IPS-NIHi7 (cell line): ENCODE measurements around the gene SLC2A4RG.
"Not testable (repeated sequence)": the region's sequence is repeated elsewhere in the genome, so short reads cannot be mapped to it uniquely, and the experiment has no call there.

Experiments used
- DNase-seq: peaks from one replicate; pipeline ENCODE4 v3.0.0; 2012; ENCODE audit warnings: mixed read lengths; ENCODE audit errors: extremely low spot score

SLC2A4RG gene

DNA sequence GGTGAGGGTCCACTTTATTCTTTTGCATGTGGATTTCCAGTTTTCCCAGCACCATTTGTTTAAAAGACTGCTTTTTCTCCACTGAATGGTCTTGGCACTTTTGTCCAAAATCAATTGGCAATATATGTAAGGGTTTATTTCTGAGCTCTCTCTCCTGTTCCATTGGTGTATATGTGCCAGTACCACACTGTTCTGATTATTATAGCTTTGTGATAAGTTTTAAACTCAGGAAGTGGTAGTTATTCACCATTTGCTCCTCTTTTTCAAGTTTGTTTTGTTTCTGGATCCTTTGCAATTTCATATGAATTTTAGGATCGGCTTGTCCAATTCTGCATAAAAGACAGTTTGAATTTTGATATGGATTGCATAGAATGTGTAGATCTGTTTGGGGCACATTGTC, 27.4 kb upstream of the SLC2A4RG start:
- no peak for DNase-seq

DNA sequence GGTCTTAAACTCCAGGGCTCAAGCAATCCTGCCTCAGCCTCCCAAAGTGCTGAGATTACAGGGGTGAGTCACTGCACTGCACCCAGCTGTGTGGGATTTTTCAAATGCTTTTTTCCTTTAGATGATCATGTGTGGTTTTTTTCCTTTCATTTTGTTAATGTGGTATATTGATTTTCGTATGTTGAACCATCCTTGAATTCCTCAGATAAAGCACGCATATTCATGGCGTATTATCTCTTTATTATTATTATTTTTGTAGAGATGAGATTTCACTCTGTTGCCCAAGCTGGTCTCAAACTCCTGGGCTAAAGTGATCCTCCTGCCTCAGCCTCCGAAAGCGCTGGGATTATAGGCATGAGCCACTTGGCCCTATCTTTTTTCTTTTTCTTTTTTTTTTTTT, 24.7 kb upstream of the SLC2A4RG start:
- DNase-seq = no peak

DNA sequence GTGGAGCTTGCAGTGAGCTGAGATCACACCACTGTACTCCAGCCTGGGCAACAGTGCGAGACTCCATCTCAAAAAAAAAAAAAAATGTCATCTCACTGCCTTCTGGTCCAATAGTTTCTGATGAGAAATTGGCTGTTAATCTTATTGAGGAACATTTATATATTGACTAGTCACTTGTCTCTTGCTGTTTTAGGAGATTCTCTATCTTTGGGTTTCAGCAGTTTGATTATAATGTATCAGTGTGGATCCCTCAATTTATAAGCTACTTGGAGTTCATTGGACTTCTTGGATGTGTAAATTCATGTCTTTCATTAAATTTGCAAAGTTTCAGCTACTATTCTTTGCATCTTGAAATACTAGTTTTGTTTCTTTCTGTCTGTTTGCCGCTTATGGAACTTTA, 20.6 kb upstream of the SLC2A4RG start:
- no peak for DNase-seq

DNA sequence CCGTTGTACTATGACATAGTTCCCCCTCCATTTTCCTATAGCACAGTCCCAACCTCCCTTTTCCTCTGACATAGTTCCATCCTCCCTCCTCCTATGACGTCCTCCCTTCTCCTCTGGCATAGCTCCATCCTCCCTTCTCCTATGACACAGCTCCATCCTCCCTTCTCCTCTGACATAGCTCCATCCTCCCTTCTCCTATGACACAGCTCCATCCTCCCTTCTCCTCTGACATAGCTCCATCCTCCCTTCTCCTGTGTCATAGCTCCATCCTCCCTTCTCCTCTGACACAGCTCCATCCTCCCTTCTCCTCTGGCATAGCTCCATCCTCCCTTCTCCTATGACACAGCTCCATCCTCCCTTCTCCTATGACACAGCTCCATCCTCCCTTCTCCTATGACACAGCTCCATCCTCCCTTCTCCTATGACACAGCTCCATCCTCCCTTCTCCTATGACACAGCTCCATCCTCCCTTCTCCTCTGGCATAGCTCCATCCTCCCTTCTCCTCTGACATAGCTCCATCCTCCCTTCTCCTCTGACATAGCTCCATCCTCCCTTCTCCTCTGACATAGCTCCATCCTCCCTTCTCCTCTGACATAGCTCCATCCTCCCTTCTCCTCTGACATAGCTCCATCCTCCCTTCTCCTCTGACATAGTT, 16.5 kb upstream of the SLC2A4RG start:
- not testable (repeated sequence) for DNase-seq

DNA sequence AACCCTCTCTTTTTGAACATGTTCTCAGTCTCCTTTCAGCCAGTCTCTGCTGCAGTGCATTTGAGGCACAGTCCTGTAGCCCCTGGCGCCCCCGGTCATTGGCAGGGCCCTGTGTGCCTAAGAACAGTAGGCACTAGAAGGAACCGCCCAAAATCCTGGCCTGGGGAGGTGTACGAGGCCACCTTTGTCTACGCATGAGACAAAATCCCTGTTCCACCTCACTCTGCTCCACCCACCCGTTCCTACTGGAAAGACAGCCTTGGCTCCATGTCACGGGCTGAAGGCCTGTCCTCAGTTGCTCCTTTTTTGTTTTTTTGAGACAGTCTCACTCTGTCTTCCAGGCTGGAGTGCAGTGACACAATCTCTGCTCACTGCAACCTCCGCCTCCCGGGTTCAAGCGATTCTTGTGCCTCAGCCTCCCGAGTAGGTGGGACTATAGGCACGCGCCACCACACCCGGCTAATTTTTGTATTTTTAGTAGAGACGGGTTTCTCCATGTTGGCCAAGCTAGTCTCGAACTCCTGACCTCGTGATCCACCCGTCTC, 9.3 kb upstream of the SLC2A4RG start:
- not testable (repeated sequence) for DNase-seq

DNA sequence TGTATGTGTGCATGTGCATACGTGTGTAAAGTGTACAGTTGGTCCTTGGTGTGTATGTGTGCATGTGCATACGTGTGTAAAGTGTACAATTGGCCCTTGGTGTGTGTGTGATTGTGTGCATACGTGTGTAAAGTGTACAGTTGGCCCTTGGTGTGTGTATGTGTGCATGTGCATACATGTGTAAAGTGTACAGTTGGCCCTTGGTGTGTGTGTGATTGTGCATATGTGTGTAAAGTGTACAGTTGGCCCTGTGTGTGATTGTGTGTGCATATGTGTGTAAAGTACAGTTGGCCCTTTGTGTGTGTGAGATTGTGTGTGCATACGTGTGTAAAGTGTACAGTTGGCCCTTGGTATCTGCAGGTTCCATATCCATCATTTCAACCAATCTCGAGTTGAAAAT, 8.2 kb upstream of the SLC2A4RG start:
- no peak for DNase-seq

DNA sequence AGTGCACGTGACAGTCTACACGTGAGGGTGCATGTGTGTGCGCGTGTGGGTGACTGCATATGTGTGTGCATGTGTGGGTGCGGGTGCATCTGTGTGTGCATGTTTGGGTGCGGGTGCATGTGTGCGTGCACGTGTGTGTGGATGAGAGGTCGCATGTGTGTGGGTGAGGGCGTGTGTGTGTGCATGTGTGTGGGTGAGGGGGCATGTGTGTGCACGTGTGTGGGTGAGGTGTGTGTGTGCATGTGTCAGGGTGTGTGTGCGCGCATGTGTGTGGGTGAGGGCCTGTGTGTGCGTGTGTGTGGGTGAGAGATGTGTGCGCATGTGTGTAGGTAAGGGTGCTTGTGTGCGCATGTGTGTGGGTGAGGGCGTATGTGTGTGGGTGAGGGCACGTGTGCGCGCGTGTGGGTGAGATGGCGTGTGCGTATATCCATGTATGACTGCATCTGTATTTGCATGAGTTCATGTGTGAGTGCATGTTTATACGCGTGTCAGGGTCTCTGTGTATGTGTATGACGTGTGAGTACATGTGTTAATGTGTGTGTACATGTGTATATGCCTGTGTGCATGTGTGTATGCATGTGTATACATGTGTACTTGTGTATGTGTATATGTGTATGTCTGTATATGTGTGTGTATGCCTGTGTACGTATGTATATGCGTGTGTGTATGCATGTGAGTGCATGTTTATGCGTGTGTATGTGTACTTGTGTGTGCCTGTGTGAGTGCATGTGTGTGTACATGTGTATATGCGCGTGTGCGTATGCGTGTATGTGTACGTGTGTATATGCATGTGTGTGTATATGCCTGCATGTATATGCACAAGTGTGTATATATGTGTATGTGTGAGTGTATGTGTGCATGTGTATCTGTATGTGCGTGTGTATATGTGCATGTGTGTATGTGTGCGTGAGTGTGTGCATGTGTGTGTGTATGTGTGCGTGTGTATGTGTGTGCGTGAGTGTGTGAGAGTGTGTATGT, 7.2 kb upstream of the SLC2A4RG start:
- no peak for DNase-seq

DNA sequence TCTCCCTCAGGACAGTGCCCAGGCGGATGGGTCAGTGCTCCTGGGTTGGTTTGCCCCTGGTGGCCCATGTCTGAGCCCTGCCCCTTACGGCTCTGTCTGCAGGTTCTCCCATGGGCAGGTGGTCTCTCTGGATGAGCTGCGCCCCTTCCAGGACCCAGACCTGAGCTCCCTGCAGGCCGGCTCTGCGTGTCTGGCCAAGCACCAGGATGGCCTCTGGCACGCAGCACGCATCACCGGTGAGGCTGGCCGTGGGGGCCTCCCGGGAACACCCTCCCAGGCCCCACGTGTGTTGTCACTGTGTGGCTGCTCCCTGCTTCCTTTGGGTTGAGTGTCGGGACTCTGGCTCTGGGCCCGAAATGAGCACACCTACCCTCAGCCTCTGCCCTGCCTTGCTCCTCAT, 6.5 kb upstream of the SLC2A4RG start:
- no peak for DNase-seq

DNA sequence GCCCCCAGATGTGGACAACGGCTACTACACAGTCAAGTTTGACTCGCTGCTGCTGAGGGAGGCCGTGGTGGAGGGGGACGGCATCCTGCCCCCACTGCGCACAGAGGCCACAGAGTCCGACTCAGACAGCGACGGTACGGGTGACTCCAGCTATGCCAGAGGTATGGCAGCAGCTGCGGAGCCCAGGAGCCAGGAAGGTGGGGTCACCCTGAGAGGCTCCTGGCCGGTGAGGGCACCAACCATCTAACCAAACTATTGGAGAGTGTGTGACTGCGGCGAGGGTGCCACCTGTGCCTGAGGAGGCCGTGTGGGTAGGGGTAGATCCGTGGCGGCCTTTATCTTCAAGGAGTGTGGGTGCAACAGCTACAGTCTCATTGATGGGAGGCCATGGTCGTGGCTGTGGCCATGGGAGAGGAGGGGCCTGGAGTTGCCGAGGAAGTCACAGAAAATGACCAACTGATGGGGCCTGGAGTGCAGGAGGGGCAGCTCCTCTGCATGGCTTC, 5.9 kb upstream of the SLC2A4RG start:
- no peak for DNase-seq

DNA sequence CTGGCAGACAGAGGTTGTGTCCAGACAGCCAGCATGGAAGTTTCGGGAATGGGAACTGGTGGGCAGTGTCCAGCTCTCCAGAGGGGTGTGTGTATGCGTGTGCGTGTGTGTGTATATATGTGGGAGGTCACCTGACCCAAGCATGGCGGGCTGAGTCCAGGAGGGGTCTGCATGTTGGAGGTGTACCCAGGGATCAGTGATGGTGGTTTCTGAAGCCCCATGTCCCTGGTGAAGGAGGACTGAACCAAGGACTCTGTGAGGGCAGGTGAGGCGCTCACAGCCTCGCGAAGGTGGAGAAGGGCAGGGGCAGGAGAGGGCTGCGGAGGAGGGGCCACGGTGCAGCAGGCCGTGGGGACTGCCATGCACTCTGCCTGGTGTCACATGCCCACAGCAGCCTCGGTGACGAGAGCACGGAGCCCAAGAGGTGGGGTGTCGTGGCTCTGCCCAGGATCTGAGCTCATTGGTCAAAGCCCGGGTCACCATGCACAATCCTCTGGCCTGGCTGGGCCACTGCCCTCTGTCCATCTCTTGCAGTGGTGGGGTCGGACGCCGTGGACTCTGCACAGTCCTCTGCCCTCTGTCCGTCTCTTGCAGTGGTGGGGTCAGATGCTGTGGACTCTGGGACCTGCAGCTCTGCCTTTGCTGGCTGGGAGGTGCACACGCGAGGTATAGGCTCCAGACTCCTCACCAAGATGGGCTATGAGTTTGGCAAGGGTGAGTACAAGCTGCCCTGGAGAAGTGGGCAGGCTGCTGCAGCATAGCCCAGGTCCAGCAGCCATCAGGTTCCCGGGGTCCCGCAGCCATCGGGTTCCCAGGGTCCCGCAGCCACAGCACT, 5.2 kb upstream of the SLC2A4RG start:
- no peak for DNase-seq

DNA sequence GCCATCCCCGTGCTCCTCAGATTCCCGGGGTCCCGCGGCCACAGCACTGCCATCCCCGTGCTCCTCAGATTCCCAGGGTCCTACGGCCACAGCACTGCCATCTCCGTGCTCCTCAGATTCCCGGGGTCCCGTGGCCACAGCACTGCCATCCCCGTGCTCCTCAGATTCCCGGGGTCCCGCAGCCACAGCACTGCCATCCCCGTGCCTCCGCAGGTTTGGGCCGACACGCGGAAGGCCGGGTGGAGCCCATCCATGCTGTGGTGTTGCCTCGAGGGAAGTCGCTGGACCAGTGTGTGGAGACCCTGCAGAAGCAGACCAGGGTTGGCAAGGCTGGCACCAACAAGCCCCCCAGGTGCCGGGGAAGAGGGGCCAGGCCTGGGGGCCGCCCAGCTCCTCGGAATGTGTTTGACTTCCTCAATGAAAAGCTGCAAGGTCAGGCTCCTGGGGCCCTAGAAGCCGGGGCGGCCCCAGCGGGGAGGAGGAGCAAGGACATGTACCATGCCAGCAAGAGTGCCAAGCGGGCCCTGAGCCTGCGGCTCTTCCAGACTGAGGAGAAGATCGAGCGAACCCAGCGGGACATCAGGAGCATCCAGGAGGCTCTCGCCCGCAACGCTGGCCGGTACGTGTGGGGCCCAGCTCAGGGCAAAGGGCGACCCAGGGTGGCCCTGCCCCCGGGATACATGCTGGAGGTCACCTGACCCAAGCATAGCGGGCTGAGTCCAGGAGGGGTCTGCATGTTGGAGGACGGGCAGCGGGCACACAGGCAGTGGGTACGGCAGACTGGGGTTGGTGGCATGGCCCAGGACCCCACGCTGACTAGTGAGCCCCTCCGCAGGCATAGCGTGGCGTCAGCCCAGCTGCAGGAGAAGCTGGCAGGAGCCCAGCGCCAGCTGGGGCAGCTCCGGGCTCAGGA, 4.4 kb upstream of the SLC2A4RG start:
- DNase-seq = no peak

DNA sequence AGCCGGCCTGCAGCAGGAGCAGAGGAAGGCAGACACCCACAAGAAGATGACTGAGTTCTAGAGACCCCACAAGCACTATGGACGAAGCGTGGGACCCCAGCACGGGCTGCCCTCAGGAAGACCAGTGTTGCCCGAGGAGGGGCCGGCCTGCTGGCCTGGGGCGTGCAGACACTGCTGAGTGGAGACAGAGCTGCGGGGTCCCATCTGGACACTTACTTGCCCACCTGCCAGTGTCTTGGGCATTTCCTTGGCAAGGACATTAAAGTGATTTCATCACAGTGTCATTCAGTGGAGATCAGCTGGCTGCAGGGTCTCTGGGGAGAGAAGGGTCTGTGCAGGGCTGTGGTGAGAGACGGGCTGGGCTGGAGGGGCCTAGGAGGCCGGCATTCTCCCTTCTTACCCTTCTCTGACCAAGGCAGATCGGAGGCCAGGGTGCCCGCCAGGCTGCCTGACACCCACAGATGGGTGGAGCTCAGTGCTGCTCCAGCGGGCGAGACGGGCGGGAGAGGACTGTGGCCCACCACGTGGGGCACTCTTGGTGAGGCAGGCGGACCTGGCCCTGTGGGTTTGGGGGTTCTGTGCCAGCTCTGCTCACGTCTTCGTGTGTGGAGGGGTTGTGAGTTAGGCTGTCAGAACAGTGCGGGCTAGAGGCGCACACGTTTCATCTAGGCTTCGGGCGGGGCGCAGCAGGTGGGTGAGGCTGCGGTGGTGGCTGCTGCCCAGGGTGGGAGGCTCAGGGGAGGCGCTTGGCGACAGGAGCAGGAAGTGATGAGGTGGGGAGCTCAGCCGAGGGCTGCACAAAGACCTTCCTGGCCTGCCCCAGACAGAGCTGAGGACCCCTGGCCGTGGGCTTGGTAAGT, 3.5 kb upstream of the SLC2A4RG start, which contains the start of gene LIME1:
TSS of gene LIME1 (plus strand) at position 806 of the 860 bp plus-strand sequence. CDS start 886 bp downstream, outside the sequence.
- DNase-seq = no peak

DNA sequence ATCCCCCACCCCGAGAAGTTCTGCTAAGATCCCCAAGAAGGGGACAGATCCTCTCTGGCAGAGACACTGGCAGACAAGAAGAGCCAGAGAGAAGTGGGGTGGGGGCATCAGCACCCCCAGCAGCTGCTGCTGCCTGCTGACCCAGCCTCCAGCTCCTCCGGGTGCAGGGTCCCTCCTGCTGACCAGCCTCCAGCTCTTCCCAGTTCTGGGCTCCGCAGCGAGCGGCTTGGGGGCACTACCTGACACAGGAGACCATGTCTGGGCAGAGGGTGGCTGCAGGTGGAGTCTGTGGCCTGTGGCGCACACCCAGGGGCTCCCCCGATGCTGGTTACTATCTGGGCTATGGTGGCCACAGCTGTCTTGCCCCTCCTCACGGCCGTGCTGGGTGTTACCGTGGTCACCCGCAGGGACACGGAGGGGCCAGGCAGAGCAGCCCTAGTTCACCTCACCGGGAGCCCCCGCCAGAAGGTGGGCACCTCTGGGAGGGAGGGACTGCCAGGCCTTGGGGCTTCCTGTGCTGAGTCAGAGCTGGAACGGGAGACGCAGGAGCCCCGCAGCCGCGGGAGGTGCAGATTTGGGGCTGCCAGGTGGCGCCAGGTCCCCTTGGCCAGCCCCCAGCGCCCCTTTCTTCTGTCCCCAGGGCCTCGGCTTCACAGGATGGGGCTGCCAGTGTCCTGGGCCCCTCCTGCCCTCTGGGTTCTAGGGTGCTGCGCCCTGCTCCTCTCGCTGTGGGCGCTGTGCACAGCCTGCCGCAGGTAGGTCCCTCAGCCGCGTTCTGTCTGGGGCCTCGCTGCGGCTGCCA, 2.5 kb upstream of the SLC2A4RG start:
- DNase-seq = peak; percentile 59

DNA sequence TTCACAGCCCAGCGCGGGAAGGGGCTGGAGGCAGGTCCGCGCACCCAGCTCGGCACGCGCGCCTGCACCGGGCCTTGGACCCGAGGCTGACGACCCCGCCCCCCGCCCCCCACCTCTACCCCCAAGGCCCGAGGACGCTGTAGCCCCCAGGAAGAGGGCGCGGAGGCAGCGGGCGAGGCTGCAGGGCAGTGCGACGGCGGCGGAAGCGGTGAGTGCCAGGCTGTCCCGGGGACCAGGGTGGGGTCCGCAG, 2.0 kb upstream of the SLC2A4RG start:
- DNase-seq = no peak

DNA sequence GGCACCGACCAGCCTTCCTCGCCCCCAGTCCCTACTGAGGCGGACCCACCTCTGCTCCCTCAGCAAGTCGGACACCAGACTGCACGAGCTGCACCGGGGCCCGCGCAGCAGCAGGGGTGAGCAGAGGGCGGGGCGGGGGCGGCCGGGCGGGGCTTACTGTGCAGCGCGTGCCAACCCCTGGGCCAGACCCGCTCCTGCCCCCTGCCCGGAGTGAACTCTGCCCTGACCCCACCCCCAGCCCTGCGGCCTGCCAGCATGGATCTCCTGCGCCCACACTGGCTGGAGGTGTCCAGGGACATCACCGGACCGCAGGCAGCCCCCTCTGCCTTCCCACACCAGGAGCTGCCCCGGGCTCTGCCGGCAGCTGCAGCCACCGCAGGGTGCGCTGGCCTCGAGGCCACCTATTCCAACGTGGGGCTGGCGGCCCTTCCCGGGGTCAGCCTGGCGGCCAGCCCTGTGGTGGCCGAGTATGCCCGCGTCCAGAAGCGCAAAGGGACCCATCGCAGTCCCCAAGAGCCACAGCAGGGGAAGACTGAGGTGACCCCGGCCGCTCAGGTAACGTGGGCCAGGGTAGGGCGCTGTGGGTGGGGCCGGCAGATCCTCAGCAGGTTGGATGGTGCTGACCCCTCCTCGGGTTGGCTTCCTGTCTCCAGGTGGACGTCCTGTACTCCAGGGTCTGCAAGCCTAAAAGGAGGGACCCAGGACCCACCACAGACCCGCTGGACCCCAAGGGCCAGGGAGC, 1.5 kb upstream of the SLC2A4RG start:
- DNase-seq = peak; percentile 61

DNA sequence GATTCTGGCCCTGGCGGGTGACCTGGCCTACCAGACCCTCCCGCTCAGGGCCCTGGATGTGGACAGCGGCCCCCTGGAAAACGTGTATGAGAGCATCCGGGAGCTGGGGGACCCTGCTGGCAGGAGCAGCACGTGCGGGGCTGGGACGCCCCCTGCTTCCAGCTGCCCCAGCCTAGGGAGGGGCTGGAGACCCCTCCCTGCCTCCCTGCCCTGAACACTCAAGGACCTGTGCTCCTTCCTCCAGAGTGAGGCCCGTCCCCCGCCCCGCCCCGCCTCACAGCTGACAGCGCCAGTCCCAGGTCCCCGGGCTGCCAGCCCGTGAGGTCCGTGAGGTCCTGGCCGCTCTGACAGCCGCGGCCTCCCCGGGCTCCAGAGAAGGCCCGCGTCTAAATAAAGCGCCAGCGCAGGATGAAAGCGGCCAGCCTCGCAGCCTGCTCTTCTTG, 868 bp upstream of the SLC2A4RG start:
- peak; percentile 76 for DNase-seq

DNA sequence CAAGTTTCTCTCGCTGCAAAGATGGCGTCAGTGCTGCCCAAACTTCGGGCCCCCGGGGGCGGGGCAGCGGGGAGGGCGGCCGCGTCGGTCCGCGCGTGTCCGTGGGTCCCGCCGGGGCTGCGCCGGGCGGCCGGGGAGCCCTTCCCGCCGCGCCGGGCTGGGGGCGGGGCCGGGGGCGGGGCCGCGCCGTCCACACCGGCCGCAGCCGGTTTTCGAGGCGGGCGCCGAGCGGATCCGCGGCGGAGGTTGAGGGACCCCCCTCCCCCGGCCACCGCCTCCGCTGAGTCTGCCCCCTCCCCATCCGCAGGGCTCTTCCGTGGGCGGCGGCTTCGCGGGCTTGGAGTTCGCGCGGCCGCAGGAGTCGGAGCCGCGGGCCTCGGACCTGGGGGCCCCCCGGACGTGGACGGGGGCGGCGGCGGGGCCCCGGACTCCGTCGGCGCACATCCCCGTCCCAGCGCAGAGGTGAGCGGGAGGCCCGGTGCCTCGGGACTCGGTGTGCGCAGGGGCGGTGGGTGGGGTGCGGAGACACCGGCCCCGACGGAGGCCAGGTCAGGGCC, 572 bp downstream of the SLC2A4RG start:
- peak; percentile 66 for DNase-seq
